Measurements from ENCODE around the gene FMR1. TPM values are rescaled to one million over a fixed set of nuclear protein-coding genes. Genes with fewer than 3 reads are reported as not detected.

Gene FMR1
- total RNA-seq (2014; rRNA removed; shearing (Covaris generic)), result 21.5 and 24.9 TPM in 2 replicates
- 24.5 and 28.9 TPM in 2 replicates for polyA plus RNA-seq (2015; cell fraction: cytosol; rRNA removed)
- 63.6 and 80.8 TPM in 2 replicates for polyA plus RNA-seq (2015; cell fraction: nucleus; rRNA removed)

GRCh38 chrX:147911192-147912022 lies at the start of gene FMR1:
TSS of gene FMR1 (plus strand) at chrX:147911919. CDS start at chrX:147912180, 261 bp downstream.
- peak; percentile 87 for DNase-seq (ENCODE audit: low read depth, low spot score)
- in situ Hi-C loops (cut with HindIII; ENCODE audit: low pct_unique_long_range_greater_than_20kb, low sequenced_read_pairs), result no loop called here

DNA sequence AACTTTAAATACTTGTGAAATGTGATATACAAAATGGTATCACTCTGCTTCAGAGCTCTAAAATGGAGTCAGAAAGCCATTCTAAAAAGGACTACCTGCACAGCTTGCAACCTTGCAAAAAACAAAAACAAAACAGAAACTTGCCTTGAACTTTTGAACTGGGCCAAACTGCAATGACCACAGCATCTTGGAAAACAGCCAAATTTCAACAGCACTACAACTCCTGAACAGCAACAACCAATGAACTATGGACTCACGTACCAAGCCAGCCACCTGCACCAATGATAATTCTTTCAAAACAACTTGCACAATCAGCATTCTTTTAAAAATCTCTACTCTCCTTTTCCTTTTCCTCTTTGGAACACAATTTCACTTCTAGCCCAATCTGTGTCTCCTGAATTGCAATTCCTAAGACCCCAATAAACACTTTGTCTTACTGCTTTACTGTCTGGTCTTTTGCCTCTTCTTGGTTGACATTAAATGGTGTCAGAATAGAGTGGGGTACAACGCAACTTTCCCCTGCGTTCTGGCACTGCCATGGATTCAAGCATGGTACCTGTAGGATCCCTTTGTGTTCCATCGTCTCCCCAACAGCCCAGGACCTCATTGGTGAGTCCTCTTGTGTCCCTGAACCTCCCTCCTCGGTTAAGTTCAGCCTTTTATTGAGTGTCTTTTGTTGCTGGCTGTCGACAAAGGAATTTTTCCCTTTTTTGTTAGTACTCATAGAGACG lies 35.7 kb upstream of the FMR1 start:
- in situ Hi-C loops (cut with HindIII; ENCODE audit: low pct_unique_long_range_greater_than_20kb, low sequenced_read_pairs), result no loop called here
- DNase-seq (ENCODE audit: low read depth, low spot score), result no peak

- in situ Hi-C loops (cut with HindIII; ENCODE audit: low pct_unique_long_range_greater_than_20kb, low sequenced_read_pairs), result no loop called here
Measured at GRCh38 chrX:147876849-147877646, 34.7 kb upstream of the FMR1 start.

GRCh38 chrX:147877726-147878125 lies 34.0 kb upstream of the FMR1 start:
- in situ Hi-C loops (cut with HindIII; ENCODE audit: low pct_unique_long_range_greater_than_20kb, low sequenced_read_pairs), result no loop called here
- no peak for DNase-seq (ENCODE audit: low read depth, low spot score)

More at GRCh38 chrX:147876849-147877646, 34.7 kb upstream of the FMR1 start:
- no peak for DNase-seq (ENCODE audit: low read depth, low spot score)

DNA sequence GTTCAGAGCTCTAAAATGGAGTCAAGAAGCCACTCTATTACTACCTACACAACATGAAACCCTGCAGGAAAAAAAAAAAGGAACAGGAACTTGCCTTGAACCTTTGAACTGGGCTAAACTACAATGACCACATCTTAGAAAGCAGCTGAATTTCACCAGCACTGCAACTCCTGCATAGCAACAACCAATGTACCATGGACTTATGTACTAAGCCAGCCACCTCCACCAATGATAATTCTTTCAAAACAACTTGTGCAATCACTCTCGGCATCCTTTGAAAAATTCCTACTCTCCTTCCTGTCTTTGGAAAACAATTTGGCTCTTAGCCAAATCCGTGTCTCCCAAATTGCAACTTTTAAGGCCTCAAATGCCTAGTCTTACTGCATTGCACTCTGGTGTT lies 26.8 kb upstream of the FMR1 start:
- in situ Hi-C loops (cut with HindIII; ENCODE audit: low pct_unique_long_range_greater_than_20kb, low sequenced_read_pairs), result no loop called here
- DNase-seq (ENCODE audit: low read depth, low spot score), result no peak

- DNase-seq (ENCODE audit: low read depth, low spot score), result no peak
- in situ Hi-C loops (cut with HindIII; ENCODE audit: low pct_unique_long_range_greater_than_20kb, low sequenced_read_pairs), result no loop called here
Measured at GRCh38 chrX:147890756-147891155, 21.0 kb upstream of the FMR1 start.

DNA sequence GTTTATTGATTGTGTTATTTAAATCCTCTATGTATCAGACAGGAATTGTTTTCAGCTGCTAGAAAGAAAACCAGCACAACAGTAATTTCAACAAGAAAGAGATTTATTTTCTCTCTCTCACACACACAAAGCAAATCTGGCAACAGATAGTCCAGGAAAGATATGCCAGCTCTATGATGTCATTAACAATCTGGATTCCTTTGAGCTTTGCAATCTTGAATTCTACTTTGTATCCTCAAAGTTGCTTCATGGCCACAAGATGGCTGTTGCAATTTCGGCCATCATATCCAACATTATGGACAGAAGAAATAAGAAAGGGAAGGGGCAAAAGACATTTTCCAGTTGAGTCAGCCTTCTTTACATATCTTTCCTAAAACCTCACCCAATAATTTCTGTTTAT lies 19.8 kb upstream of the FMR1 start:
- in situ Hi-C loops (cut with HindIII; ENCODE audit: low pct_unique_long_range_greater_than_20kb, low sequenced_read_pairs), result no loop called here
- no peak for DNase-seq (ENCODE audit: low read depth, low spot score)

DNA sequence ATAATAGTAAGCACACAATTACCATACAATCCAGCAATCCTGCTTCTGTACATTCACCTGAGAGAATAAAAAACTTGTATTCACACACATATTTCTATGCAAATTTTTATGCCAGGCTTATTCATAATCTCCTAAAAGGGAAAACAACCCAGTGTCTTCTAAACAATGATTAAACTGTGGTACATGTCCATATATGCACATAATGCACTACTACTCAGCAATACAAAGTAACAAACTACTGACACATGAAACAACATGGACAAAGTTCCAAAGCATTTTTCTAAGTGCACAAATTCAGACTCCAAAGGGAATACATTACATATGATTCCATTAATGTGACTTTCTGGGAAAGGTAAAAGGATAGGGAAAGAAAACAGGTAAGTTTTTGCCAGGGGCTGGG lies 18.0 kb upstream of the FMR1 start:
- DNase-seq (ENCODE audit: low read depth, low spot score), result no peak
- in situ Hi-C loops (cut with HindIII; ENCODE audit: low pct_unique_long_range_greater_than_20kb, low sequenced_read_pairs), result no loop called here

DNA sequence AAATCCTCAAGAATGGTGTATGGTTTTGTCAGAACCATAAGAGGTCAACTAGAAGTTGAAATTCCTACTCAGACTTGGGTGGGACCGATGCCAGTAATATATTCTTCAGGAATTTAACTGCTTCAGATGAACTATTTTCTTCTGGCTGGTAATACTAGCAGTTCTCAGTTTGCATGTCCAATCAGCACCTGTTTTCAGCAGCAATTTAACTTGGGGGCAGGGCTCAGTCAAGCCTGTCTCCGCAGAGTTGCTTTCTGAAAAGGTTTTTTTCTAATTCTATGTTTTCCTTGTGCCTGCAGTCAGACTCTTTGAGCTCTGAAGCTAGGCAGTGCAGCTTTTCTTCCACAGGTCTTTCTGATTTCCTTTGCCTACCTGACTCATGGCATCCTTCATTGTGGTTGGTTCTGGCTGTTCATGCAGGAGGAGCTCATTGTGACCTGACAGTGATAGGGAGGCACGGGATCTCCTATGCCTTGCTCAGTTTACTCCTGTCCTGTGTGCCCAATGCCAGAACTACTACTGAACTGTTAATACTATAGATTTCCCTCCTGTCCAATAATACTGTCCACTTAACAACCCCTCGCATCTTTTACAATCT lies 17.3 kb upstream of the FMR1 start:
- no peak for DNase-seq (ENCODE audit: low read depth, low spot score)
- in situ Hi-C loops (cut with HindIII; ENCODE audit: low pct_unique_long_range_greater_than_20kb, low sequenced_read_pairs), result no loop called here

DNA sequence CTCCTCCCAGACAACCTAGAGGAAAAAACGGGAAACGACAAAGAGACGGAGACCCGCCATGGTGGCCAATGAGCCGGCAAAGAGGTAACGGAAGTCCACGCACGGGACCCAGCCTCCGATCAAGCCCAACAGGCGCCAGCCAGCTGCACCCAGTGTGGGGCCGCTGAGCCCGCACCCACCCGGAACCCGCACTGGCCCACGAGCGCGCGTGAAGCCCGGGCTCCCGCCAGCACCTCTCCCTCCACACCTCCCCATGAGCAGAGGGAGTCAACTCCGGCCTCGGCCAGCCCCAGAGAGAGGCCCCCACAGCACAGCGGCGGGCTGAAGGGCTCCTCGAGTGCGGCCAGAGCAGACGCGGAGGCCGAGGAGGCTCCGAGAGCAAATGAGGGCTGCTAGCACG lies 14.6 kb upstream of the FMR1 start:
- in situ Hi-C loops (cut with HindIII; ENCODE audit: low pct_unique_long_range_greater_than_20kb, low sequenced_read_pairs), result no loop called here
- no peak for DNase-seq (ENCODE audit: low read depth, low spot score)

- DNase-seq (ENCODE audit: low read depth, low spot score), result no peak
- in situ Hi-C loops (cut with HindIII; ENCODE audit: low pct_unique_long_range_greater_than_20kb, low sequenced_read_pairs), result no loop called here
Measured at GRCh38 chrX:147898951-147899350, 12.8 kb upstream of the FMR1 start.

GRCh38 chrX:147899379-147900114 lies 12.2 kb upstream of the FMR1 start:
- peak; percentile 37 for DNase-seq (ENCODE audit: low read depth, low spot score)
- in situ Hi-C loops (cut with HindIII; ENCODE audit: low pct_unique_long_range_greater_than_20kb, low sequenced_read_pairs), result no loop called here

DNA sequence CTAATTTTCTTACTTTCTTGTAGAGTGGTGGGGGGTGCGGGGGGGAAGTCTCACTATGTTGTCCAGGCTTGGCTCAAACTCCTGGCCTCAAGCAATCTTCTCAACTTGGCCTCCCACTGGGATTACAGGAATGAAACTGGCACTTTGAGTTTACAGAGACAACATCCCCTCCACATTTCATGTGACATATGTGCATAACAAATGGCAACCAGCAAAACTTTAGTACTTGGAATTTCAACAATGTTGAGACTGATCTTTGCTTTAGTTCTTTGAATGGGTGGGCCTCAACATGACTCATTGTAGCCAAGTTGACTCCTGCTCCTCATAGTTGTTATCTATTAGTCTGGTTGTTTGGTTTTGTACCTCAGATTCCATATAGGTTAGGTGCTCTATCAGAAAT lies 11.4 kb upstream of the FMR1 start:
- no peak for DNase-seq (ENCODE audit: low read depth, low spot score)
- in situ Hi-C loops (cut with HindIII; ENCODE audit: low pct_unique_long_range_greater_than_20kb, low sequenced_read_pairs), result no loop called here

DNA sequence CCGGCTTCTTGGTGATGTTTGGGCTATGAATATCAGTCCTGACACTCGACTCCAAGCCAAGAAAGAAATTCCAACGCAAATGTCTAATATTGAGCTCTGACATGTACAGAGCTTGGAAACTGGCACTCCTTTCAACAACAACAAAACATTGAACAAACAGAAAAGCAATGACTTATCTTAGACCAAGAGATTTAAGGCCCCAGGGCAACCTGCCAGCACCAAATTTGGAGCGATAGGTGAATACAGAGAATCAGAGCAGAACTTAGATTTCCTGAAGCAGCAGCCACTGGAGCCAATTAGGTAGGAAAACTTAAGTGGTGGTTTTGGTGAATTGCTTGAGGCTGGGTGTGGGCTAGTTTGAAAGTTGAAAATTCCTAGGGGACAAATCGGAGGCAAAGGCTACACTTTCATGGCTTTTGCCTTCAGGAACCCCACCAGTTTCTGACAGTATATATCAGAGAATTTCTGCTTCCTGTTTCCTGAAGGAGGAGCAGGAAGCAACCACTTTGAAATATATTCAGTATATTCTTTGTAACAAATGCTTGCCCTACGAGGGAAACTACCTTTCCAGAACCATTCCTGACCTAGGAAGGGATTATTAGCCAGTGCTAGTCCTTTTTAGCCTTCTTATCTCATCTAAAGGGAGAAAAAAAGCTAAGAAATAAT lies 10.1 kb upstream of the FMR1 start:
- in situ Hi-C loops (cut with HindIII; ENCODE audit: low pct_unique_long_range_greater_than_20kb, low sequenced_read_pairs), result no loop called here
- no peak for DNase-seq (ENCODE audit: low read depth, low spot score)

- in situ Hi-C loops (cut with HindIII; ENCODE audit: low pct_unique_long_range_greater_than_20kb, low sequenced_read_pairs), result no loop called here
- DNase-seq (ENCODE audit: low read depth, low spot score), result no peak
Measured at GRCh38 chrX:147902270-147902669, 9.4 kb upstream of the FMR1 start.

- DNase-seq (ENCODE audit: low read depth, low spot score), result no peak
- in situ Hi-C loops (cut with HindIII; ENCODE audit: low pct_unique_long_range_greater_than_20kb, low sequenced_read_pairs), result no loop called here
Measured at GRCh38 chrX:147908106-147908505, 3.6 kb upstream of the FMR1 start.

- no peak for DNase-seq (ENCODE audit: low read depth, low spot score)
- in situ Hi-C loops (cut with HindIII; ENCODE audit: low pct_unique_long_range_greater_than_20kb, low sequenced_read_pairs), result no loop called here
Measured at GRCh38 chrX:147910607-147911006, 1.1 kb upstream of the FMR1 start.

All from SK-MEL-5 (cell line).